ENCODE results near the gene STRBP.

STRBP gene

GRCh38 chr9:123176949-123177348 is 91.4 kb downstream of the STRBP start:
- DNase-seq = no peak

GRCh38 chr9:123175854-123176629 is 92.3 kb downstream of the STRBP start:
- DNase-seq = no peak

GRCh38 chr9:123174887-123175518 is 93.4 kb downstream of the STRBP start:
- DNase-seq = no peak

- no peak for DNase-seq
Measured at GRCh38 chr9:123174079-123174478, 94.3 kb downstream of the STRBP start.

- DNase-seq = no peak
Measured at GRCh38 chr9:123169926-123170325, 98.5 kb downstream of the STRBP start.

- no peak for DNase-seq
Measured at GRCh38 chr9:123168586-123168985, 99.8 kb downstream of the STRBP start.

- no peak for DNase-seq
Measured at GRCh38 chr9:123167474-123167873, 100.9 kb downstream of the STRBP start.

GRCh38 chr9:123165813-123166212 is 102.6 kb downstream of the STRBP start:
- DNase-seq = no peak

GRCh38 chr9:123164285-123164684 is 104.1 kb downstream of the STRBP start:
- no peak for DNase-seq

GRCh38 chr9:123162791-123163345 is 105.5 kb downstream of the STRBP start:
- no peak for DNase-seq

GRCh38 chr9:123162360-123162759 is 106.0 kb downstream of the STRBP start:
- no peak for DNase-seq

GRCh38 chr9:123157221-123157620 is 111.2 kb downstream of the STRBP start:
- DNase-seq = no peak

GRCh38 chr9:123150708-123151503 is 117.5 kb downstream of the STRBP start:
- no peak for DNase-seq

GRCh38 chr9:123149067-123149466 is 119.3 kb downstream of the STRBP start:
- no peak for DNase-seq

GRCh38 chr9:123138163-123138562 is 130.2 kb downstream of the STRBP start:
- no peak for DNase-seq

- no peak for DNase-seq
Measured at GRCh38 chr9:123135430-123135829, 133.0 kb downstream of the STRBP start.

GRCh38 chr9:123132696-123133095 is 135.7 kb downstream of the STRBP start:
- no peak for DNase-seq

- no peak for DNase-seq
Measured at GRCh38 chr9:123131993-123132392, 136.4 kb downstream of the STRBP start.

- no peak for DNase-seq
Measured at GRCh38 chr9:123131258-123131657, 137.1 kb downstream of the STRBP start.

GRCh38 chr9:123129423-123129822 is 139.0 kb downstream of the STRBP start:
- no peak for DNase-seq

- DNase-seq = no peak
Measured at GRCh38 chr9:123128591-123128990, 139.8 kb downstream of the STRBP start.

GRCh38 chr9:123127512-123128075 is 140.8 kb downstream of the STRBP start:
- no peak for DNase-seq

- no peak for DNase-seq
Measured at GRCh38 chr9:123121457-123121856, 146.9 kb downstream of the STRBP start.
